Measurements from ENCODE around the gene CAPN10. TPM values are rescaled to one million over a fixed set of nuclear protein-coding genes. Genes with fewer than 3 reads are reported as not detected.

The CAPN10 gene
- total RNA-seq, 4 donors from 2014 or later, result 13.4 to 33.3 (median 14.5) TPM

GRCh38 chr2:240559286-240559685 is 27.2 kb upstream of the CAPN10 start:
- no peak for TF ChIP-seq CTCF (IDR thresholded peaks at IDR 0.05; ENCODE audit: low read depth)

- no peak for TF ChIP-seq CTCF (IDR thresholded peaks at IDR 0.05; ENCODE audit: low read depth)
Measured at GRCh38 chr2:240560084-240560479, 26.5 kb upstream of the CAPN10 start, which contains the start of gene DUSP28. Gene DUSP28 (plus strand): TSS chr2:240560357. CDS start chr2:240560685, 328 bp downstream.

- TF ChIP-seq CTCF (IDR thresholded peaks at IDR 0.05; ENCODE audit: low read depth), result no peak
Measured at GRCh38 chr2:240560480-240561324, 25.8 kb upstream of the CAPN10 start.

- TF ChIP-seq CTCF (IDR thresholded peaks at IDR 0.05; ENCODE audit: low read depth), result no peak
Measured at GRCh38 chr2:240561325-240561971, 25.1 kb upstream of the CAPN10 start.

- TF ChIP-seq CTCF (IDR thresholded peaks at IDR 0.05; ENCODE audit: low read depth), result no peak
Measured at GRCh38 chr2:240563951-240564560, 22.5 kb upstream of the CAPN10 start.

- TF ChIP-seq CTCF (IDR thresholded peaks at IDR 0.05; ENCODE audit: low read depth), result no peak
Measured at GRCh38 chr2:240564561-240565332, 21.8 kb upstream of the CAPN10 start.
